ENCODE data around the gene NARF.

- TF ChIP-seq CTCF (IDR thresholded peaks at IDR 0.05; ENCODE audit: insufficient read depth, low read depth, low read length) (no peak), EZH2 (IDR thresholded peaks at IDR 0.05; ENCODE audit: insufficient read depth, low read length) (no peak)
Observed at GRCh38 chr17:82519971-82520903, 61.7 kb downstream of the NARF start.
